GOT3 (cell line): ENCODE measurements around the gene GRAP2.
"Not testable (repeated sequence)": the region's sequence is repeated elsewhere in the genome, so short reads cannot be mapped to it uniquely, and the experiment has no call there.

Source experiments
- DNase-seq: peaks from one replicate; lab custom pipeline; 2025; ENCODE audit warnings: mixed read lengths; lab: John Stamatoyannopoulos, UW

GRAP2 gene

DNA sequence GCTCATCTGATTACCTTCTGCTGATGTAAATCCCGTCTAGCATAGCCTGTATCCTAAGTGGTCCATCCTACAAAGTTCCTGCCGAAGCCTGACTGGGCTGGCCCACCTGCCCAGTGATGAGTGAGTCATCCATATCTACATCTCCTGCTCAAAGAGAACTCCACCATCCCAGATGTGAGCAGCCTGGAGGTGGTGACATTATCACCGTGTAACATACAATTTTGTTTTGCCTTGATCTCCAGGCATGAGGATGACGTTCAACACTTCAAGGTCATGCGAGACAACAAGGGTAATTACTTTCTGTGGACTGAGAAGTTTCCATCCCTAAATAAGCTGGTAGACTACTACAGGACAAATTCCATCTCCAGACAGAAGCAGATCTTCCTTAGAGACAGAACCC is 64.9 kb downstream of the GRAP2 start:
- DNase-seq: no peak

GRCh38 chr22:39966470-39966869 is 65.6 kb downstream of the GRAP2 start:
- DNase-seq: no peak

GRCh38 chr22:39967103-39967829 is 66.4 kb downstream of the GRAP2 start:
- no peak for DNase-seq

GRCh38 chr22:39967996-39968972 is 67.4 kb downstream of the GRAP2 start:
- DNase-seq: no peak

DNA sequence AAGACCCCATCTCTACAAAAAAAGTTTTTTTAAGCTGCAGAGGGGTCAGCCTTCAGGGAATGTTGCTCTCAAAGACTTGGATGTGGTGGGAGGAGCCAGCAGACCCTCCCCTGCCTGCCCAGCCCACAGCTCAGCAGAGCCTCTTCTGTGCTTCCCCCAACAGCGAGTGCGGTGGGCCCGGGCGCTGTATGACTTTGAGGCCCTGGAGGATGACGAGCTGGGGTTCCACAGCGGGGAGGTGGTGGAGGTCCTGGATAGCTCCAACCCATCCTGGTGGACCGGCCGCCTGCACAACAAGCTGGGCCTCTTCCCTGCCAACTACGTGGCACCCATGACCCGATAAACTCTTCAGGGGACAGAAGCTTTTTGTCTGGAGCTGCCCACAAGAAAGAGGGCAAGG is 69.9 kb downstream of the GRAP2 start:
- DNase-seq: no peak

DNA sequence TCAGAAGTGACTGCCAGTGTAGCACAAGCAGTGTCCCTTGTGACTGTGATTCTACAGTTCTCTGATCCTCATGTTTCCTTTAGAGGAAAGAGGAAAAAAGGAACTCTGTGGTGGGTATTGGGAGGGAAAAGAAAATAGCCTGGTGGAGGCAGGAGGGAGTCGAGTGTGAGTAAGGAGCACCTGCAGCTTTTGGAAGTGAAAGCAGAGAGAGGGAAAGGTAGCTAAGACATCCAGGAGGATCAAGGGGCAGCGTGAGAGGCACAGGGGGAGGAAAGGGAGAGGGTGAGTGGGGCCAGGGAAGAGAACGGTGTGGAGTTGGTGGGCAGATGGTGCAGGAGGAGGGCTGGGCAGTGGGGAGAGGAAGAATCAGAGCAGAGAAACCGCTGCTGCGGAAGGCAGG is 71.8 kb downstream of the GRAP2 start:
- no peak for DNase-seq

DNA sequence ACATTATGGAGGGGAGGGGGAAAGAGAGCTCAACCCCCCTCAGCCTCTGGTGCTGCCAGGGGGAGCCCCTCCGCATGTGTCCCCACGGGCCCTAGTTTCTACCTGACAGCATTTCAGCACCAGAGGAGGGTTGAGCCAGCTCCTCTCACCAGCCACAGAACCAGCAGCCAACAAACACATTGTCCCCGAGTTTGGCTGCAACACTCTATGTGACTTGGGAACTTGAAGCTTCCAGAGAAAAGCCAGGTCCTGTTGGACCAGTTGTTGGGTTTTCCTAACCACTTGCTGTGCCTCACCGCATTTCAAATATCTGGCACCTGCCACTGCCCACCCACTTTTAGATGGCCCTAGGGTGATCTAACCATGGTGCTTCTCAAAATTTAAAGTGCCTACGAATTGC is 72.8 kb downstream of the GRAP2 start:
- DNase-seq: no peak

- DNase-seq: no peak
Observed at GRCh38 chr22:39974065-39974464, 73.2 kb downstream of the GRAP2 start.

GRCh38 chr22:39979048-39979447 is 78.2 kb downstream of the GRAP2 start:
- DNase-seq: no peak

- DNase-seq: no peak
Observed at GRCh38 chr22:39979458-39979857, 78.6 kb downstream of the GRAP2 start.

- no peak for DNase-seq
Observed at GRCh38 chr22:39980596-39980995, 79.7 kb downstream of the GRAP2 start.

GRCh38 chr22:39983346-39983745 is 82.5 kb downstream of the GRAP2 start:
- no peak for DNase-seq

GRCh38 chr22:39984006-39984405 is 83.1 kb downstream of the GRAP2 start:
- no peak for DNase-seq

DNA sequence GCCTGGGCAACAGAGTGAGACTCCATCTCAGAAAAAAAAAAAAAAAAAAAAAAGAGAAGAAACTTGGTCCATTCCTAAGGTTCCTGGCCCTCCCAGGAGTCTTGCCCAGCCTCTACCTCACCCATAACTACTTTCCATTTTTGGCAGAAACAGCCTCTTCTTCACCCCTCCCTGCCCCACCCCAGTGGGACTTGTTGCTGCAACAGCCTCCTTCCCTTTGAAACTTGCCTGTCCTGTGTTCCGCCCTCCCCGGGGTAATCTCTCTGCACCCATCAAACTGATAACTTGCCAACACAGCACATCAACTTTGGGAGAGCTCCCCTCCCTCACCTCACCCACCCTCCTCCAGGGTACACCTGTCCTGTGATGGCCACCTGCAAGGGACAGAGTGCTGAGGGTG is 83.9 kb downstream of the GRAP2 start:
- DNase-seq: no peak

GRCh38 chr22:39985383-39986035 is 84.6 kb downstream of the GRAP2 start:
- DNase-seq: no peak

GRCh38 chr22:39988386-39989114 is 87.7 kb downstream of the GRAP2 start:
- DNase-seq: no peak

- no peak for DNase-seq
Observed at GRCh38 chr22:39989633-39990032, 88.7 kb downstream of the GRAP2 start.

DNA sequence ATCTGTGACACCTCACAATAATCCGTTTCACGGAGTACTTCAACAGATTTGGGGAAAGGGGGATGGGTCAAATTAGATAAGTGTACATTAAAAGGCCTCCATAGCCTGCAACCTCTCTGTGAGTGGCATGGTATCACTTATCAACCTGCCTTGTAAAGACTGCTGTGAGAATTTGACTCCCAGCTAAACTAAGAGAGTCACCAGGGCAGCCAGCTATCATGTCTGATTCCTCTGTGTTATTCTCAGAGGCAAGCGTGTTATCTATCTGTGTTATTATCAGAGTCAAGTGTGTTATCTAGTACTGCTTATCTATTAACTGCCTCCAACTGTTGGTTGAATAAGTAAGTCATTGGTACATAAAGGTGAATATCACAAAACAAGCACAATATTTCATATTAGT is 89.8 kb downstream of the GRAP2 start:
- DNase-seq: no peak

- DNase-seq: no peak
Observed at GRCh38 chr22:39991159-39991860, 90.4 kb downstream of the GRAP2 start.

- DNase-seq: no peak
Observed at GRCh38 chr22:39992088-39992826, 91.4 kb downstream of the GRAP2 start.

GRCh38 chr22:39992894-39993293 is 92.0 kb downstream of the GRAP2 start:
- not testable (repeated sequence) for DNase-seq
